T-helper 2 cell treated with Interferon-gamma antibody and Interleukin-4, amounts not matched to agents 100 ng/mL and 5 ng/mL, for 36 hours (primary cell): Measurements from ENCODE around the gene FAM47E. TPM values are rescaled to one million over a fixed set of nuclear protein-coding genes. Genes with fewer than 3 reads are reported as not detected.
"Not testable (repeated sequence)": the region's sequence is repeated elsewhere in the genome, so short reads cannot be mapped to it uniquely, and the experiment has no call there.

ENCODE experiments used
- intact Hi-C: fragments of 100-400 bp; cut with micrococcal nuclease; formaldehyde crosslinking; loops from one replicate; pipeline ENCODE4 v1.15.1; 2023
- total RNA-seq: library from RNA; stranded (reverse); gene quantifications from 2 replicates; pipeline ENCODE4 v1.2.3, GENCODE V29; 2022

The FAM47E gene
- total RNA-seq, 1 donor from 2014 or later, result not detected

DNA sequence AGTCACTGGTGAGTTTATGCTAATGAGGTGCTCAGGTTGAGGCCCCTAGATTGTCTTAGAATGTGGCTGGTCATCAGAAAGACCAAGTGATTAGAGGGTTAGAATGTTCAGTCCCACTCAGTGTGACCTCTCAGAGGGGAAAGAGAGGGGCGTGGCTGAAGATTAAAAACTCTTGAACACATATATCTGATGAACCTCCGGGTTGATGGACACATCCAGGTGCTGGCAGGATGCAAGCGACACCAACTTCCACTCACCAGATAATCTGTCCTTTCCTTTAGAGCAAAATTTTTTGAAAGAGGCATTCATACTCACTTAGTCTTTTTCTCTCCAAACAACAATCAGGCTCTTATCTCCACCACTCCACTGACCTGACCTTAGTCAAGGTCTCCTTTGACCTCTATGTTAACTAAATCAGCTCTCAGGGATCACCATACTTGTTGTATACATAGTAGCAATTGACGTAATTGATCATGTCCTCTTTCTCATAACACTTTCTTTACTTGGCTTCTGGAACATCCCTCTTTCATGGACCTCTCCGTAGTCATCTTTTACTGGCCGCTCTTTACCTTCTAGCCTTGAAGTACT is 14.2 kb downstream of the FAM47E start:
- intact Hi-C loops, result no loop called here

DNA sequence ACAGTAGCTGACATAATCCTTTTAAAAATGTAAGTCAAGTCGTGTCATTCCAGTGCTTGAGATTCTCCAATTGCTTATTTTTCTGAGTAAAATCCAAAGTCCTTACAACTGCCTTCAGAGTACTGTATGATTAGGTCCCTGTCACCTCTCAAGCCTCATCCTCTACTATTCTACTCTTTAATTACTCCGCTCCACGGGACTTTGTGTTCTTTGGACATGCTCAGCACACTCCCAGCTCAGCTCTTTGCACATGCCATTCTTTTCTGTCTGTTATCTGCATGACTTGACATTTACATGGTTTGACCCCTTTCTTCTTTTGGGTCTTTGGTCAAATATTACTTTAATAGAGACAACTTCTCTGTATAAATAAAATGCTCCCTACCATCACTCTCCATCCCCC is 15.1 kb downstream of the FAM47E start:
- intact Hi-C loops, result no loop called here

DNA sequence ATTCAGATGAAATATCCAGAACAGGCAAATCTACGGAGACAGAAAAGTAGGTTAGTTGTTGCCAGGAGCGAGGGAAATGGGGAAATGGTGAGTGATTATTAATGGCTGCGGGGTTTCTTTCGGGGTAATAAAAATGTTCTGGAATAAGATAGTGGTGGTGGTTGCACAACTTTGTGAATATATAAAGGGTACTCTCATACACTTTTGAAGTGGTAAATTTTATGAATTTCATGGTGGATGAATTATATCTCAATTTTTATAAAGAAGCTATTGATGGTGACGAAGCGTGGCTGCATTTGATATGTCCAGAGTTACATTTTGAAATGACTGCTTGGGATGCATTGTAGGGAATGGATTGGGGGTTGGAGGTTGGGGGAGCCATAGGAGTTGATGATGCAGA is 16.3 kb downstream of the FAM47E start:
- intact Hi-C loops, result no loop called here

DNA sequence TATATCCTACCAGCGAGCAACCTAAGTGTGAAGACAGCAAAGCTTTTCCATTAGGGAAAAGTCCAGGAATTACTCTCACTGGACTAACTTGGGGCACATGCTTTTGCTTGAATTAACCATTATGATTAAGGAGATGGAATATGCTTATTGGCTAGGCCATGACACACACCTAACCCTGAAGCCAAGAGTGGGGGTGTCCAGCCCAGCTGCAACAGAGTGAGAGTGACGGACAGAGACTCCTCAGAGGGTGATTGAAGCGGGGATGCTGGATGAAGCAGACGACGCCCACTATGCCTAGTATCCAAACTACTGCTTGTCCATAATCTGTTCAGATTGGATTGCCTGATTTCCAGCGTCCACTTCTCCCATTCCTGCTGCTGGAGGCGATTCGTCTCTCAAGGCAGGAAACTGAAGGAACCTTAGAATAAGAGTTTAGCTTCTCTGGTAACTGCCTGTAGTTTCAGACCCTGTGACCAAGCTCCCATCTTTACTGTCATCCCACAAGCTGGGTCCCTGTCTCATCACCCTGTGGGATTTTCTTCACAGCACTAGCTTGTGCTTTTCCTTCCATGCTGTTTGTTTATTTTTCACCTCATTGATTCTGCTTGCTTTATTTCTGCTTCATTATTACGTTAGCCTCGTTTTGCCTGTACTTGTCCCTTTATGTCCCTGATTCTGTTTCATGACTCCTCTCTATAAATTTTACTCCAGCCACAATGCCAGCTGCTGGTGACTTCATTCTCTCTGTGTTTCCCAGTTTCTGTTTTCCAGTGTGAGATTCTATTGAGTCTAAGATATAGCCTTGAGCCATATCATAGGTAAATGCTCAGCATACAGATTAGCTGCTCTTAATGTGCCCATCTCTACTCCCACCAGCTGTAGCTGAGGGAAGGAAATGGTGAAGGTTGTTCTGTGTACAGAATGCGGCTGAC is 19.0 kb downstream of the FAM47E start:
- intact Hi-C loops, result no loop called here

DNA sequence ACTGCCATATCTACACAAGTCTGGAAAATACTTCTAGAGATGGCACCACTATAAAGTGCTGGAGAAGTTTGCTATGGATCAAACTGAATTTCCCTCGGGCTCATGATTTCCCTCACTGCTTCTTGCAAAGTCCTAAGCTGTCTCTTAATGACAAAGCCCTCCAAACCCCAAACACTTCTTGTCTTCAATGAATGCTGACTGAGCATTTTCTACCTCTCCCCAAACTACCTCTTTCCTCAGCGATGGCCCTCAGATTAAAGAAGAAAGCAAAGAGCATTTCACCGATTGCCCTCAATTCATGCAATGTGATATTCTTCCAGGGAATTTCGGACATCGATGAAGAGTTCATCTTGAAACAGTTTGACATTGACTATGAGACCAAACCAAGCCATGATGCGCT is 19.7 kb downstream of the FAM47E start:
- intact Hi-C loops, result no loop called here

DNA sequence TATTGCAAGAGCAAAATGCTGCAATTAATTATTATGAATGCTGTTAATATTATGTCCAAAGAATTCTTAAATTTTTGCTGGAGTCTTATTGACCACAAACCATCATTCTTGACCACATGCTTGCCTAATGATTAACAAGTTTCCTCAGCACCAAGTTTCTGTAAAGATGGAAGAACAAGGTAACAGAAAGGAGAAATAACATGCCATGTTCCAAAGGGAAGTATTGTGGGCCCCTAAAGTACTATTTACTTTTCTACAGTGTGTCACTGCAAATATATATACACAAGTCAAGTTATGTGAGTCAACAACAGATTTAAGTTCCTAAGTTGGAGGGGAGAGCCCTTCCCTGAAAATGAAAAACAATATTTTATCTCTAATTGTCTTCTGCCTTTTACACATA is 20.6 kb downstream of the FAM47E start:
- intact Hi-C loops, result no loop called here

DNA sequence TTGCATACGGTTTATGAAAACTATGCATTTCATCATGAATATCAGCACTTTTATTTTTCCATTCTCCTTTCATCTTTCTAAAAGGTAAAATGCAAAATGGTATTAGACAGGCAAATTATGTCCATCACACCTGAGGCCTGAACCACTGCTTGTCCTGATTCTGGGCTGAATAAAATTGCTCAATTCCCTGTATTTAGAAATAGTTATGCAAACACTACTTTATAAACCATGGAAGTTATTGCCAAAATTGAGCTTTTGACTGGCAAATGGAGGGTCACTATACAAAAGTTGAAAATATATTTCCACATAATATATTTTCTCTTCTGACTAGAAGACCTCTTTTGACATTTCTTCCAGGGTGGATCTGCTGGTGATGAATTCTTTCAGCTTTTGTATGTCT is 21.1 kb downstream of the FAM47E start:
- intact Hi-C loops, result no loop called here

DNA sequence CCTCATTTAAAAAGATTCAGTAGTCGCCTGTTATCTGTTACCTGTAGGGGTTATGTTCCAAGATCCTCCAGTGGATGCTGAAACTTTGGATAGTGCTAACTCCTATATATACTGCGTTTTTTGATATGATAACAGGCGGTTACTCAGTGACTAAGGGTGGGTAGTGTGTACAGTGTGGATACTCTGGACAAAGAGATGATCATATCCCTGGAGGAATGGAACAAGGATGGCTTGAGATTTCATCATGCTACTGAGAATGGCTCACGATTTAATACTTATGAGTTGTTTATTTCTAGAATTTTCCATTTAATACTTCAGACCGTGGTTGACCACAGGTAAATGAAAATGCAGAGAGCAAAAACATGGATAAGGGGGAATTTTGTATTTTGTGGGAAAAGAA is 21.5 kb downstream of the FAM47E start:
- intact Hi-C loops, result no loop called here

DNA sequence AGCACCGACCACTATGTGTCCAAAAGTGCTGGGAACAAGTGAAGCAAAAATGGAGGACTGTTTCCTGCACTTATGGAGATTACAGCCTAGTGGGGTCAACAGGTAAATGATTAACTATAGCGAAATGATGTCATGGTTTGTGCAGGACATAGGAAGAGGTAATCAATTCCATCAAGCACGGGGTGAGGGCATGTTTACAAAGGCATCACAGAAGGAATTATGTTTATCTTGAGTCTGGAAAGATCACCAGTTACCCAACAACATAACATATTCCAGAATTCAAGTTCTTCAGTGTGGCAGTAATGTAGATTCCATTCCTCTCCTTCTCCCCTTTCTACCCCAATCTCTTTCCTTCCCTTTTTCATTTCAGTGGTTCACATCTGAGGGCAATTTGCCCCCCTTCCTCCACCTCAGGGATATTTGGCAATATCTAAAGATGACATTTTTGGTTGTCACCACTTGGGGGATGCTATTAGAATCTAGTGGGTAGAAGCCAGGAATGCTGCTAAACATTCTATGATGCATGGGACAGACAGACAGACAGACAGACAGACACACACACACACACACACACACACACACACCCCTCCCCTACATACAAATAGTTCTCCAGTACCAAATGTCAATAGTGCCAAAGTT is 24.1 kb downstream of the FAM47E start:
- intact Hi-C loops, result no loop called here

DNA sequence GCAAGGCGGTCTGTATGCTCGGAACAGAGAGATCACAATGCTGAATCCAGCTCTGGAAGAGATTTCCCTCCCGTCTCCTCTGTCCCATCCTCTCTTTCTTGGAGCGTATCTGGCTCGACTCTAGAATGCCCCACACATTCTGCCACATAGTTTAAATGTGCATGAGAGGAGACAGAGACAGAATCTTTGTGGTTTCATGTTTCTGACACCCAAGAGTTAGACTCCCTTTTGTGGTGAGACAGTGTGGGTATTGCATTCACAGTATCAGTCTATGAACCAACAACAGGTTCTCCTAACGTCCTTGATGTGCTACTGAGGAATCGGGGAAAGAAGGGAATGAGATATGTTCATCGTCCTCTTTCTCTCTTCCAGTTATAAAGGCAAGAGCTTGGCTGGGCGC is 25.3 kb downstream of the FAM47E start:
- intact Hi-C loops, result no loop called here

DNA sequence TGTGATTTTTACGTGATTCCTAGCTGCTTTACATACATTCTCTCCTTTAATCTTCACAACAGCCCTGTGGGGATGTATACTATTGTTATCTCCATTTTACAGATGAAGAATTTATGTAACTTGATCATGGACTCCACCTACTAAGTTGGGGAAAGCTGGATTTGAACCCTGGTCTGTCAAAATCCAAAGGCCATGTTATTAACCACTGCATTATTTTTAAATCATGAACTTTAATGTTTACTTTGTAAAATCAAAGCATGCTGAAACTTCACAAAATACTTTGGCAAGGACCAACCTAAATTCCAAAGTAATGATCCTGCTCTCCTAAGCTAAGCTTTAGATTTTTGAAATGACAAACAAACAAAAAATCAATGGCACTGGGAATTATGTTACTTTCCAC is 26.1 kb downstream of the FAM47E start:
- intact Hi-C loops, result loop anchor here (2.0 kb wide), 1 partner anchor 23 kb away; no protein-coding TSS in a partner anchor

DNA sequence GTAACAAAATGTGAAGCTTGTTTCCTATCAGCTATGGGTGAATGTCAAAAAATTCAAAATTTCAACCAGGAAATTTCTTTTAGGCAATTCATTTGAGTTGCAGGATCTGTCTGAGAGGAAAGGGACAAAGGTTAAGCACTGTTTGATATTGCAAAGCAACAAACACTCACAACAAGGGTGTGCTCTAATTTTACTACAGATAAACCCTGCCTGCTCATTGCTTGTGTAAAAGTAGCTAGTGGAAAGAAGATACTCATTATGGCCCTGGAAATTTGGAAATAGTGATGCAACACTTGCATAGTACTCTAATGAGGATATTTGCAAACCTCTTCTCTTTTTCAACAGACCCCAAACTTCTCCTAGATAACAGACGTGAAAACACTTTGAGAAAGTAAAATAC is 27.1 kb downstream of the FAM47E start:
- intact Hi-C loops, result loop anchor here (2.0 kb wide), 1 partner anchor 22 kb away; no protein-coding TSS in a partner anchor

DNA sequence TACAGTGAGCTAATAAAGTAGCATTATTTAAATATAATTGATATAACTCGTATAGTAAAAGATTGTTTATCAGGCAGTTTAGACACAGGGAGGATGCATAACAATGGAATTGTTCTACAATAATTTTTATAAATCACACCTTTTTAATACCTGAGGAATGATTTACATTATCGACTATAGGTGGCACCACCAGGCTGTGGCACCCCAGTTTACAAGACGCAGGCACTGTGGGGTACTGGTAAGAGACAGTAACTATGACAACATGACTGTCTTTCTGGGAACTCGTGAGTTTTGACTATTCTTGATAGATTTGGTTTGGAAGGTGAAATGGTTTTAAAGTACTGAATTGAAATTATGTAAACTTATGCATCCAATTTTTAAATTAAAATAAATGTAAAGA is 27.9 kb downstream of the FAM47E start:
- intact Hi-C loops, result loop anchor here (1.0 to 2.0 kb wide), 2 partner anchors 21 to 99 kb away; no protein-coding TSS in a partner anchor

DNA sequence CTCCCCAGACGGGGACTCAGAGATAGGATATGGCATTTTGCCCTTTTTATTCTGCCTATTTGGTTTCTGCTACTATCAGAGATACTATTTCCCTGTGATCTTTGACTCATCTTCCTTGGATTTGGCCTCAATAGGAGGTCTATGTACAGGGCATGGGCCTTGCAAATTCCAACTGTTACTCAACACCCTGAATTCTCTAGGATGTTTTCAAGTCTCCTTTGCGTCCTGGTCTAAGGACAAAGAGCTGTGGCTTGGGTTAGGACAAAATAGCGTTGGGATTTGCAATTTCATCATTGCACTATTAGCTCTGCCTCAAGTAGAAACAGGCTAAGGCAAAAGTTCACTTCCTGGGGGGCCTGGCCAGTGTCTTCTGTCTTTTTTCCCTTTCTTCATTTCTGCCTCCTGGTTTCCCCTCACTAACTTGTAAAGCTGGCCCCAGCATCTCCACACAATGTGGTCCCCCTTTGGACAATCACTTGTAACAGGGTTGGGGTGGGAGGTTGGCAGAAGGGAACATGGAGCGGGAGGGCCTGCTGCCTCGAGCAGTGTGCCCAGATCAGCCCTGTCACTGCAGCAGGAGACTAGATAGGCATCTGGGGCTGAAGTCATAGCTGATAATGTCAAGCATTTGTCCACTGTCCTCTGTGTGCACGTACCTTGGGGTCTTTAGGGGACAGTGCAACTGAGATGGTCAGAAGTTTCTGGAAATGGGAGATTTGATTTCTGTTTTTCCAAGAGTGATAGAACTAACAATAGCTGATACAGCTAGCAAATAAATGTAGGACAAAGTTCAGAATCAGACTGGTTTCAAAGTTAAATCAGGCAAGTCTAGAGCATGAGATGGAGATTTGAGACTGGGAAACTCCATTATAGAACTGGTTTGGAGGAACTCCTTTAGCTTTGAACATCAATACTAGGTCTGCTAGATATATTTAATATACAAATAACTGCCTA is 29.2 kb downstream of the FAM47E start:
- intact Hi-C loops, result no loop called here

DNA sequence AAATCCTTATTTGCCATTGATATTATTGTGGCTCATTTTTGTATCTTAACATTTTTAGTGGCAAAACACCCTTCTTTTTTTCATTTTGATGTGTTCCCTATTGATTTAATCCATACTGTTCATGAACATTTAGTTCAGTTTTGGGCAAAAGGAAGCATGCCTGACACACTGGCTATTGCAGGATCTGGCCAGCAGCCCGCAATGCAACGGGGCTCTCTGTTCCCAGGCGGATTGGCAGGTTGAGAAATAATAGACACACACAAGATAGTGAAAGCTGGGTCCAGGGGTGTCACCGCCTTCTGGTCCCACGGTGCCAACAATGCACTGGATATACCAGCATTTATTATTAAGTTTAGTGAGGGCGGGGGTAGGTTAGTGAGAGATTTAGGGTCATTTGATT is 30.1 kb downstream of the FAM47E start:
- intact Hi-C loops, result not testable (repeated sequence)

DNA sequence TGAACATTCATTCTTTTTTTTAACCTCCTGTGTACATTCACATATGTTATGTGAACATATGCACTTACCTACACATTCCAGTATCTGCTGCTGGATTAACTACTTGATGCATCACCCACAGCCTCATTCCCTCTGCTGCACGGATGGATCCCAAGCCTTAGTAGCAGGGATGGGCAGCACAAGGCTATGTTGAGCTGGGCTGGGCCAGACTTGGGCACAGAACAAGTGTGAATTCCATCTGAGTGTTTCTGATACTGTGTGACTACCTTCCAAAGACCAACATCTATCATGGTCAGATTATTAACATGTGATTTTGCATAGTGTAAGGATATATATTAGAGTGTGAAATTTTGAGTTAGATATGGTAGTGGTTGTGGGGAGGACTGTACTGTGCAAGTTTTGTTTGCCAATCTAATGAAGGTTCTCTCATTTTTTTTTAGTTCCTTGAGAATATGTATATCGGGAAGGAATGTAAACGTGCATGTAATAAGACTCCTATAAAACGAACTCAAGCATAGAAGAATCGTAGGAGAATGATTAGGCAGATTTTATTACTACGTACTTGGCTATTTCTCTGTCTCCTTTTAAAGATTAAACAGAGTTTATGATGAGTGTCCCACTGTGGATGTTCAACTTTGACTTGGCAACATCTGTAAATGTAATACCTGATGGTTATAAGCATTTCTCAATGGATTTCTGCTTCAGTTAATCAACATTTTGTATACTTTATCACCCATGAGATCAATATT is 31.6 kb downstream of the FAM47E start:
- intact Hi-C loops, result no loop called here

DNA sequence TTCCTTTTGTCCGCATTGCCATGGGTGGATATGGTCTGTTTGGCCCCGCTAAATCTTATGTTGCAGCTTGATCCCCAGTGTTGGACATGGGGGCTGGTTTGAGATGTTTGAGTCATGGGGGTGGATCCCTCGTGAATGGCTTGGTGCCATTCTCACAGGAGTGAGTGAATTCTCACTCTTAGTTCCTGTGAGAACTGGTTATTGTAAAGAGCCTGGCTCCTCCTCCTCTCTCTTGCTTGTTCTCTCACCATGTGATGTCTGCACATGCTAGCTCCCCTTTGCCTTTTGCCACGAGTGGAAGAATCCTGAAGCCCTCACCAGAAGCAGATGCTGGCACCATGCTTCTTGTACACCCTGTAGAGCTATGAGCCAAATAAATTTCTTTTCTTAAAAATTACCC is 32.4 kb downstream of the FAM47E start:
- intact Hi-C loops, result no loop called here

DNA sequence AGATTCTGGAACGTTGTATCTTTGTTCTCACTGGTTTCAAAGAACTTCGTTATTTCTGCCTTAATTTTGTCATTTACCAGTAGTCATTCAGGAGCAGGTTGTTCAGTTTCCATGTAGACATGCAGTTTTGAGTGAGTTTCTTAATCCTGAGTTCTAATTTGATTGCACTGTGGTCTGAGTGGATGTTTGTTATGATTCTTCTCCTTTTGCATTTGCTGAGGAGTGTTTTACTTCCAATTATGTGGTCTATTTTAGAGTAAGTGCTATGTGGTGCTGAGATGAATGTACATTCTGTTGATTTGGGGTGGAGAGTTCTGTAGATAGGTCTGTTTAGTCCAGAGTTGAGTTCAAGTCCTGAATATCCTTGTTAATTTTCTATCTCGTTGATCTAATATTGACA is 36.3 kb downstream of the FAM47E start:
- intact Hi-C loops, result not testable (repeated sequence)

DNA sequence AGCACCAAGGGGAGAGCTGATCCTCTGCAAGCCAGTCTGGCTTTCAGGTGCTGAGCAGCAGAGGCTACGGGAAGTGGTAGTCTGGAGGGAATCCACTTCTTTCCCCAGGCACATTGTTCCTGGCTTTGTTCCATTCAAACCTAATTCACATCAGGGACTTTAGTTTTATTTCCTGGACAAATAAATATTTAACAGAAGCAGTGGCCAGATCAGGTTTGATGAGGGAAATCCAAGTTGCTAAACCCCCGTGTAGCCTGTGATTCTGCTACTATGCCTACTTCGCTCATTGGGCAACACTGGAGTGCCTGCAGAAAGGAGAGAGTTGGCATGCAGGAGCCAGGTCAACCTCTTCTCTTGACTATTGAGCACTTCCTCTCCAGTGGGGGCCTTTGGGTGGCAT is 41.2 kb downstream of the FAM47E start:
- intact Hi-C loops, result no loop called here

DNA sequence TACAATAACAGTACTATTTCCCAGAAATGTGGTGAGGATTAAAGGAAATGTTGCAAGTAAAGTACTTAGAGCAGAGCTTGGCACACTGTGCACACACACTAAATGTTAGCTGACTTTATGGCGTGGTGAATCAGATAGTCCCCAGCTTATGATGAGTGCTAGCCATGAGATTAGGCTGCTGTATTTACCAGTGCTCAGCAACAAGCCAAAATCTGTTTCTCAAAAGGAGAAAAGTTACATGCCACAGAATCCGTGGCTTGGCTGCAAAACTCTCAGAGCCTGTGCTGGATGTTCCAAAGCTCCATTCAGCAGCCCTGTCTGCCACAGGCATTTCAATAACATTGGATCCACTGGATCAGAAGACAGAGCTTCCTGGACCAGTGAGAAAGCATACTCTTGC is 42.3 kb downstream of the FAM47E start:
- intact Hi-C loops, result no loop called here
